Neural cell (in vitro differentiated cells): Measurements from ENCODE around the gene KCNJ10. TPM values are rescaled to one million over a fixed set of nuclear protein-coding genes. Genes with fewer than 3 reads are reported as not detected.
A peak's percentile ranks its signal among the peaks of the same experiment; 100 is the strongest.

Experiments used
- H2AFZ ChIP-seq: fragments of 200-600, 300-800 bp; sonication (generic), shearing (Covaris generic); 2 replicates; pipeline ENCODE4 v1.6.0; 2014; ENCODE audit warnings: low read depth, mild to moderate bottlenecking, antibody characterized with exemption, low read length, moderate library complexity
- H3F3A ChIP-seq: fragments of 200-600 bp; shearing (Covaris generic); 2 replicates; pipeline ENCODE4 v1.6.1; 2016; ENCODE audit warnings: mild to moderate bottlenecking, moderate library complexity, mixed read lengths, antibody characterized with exemption, low read length; ENCODE audit not compliant: insufficient read depth, poor library complexity, severe bottlenecking
- H3K27ac ChIP-seq: fragments of 200-600, 300-800 bp; sonication (generic), shearing (Covaris generic); 2 replicates; pipeline ENCODE4 v1.5.1; 2014; ENCODE audit warnings: mild to moderate bottlenecking, low read length, moderate library complexity
- H3K27me3 ChIP-seq: fragments of 300-800, 200-600 bp; sonication (generic), shearing (Covaris generic); 2 replicates; pipeline ENCODE4 v1.6.0; 2014; ENCODE audit warnings: mild to moderate bottlenecking, low read depth, low read length, moderate library complexity; ENCODE audit not compliant: insufficient read depth
- H3K36me3 ChIP-seq: fragments of 300-800, 200-600 bp; sonication (generic), shearing (Covaris generic); 2 replicates; pipeline ENCODE4 v1.5.1; 2014; ENCODE audit warnings: mild to moderate bottlenecking, antibody characterized with exemption, low read length, moderate library complexity; ENCODE audit not compliant: insufficient read depth
- H3K4me2 ChIP-seq: fragments of 300-800, 200-600 bp; sonication (generic), shearing (Covaris generic); 2 replicates; pipeline ENCODE4 v1.6.0; 2014; ENCODE audit warnings: mild to moderate bottlenecking, low read length
- H3K4me3 ChIP-seq: fragments of 300-800, 200-600 bp; sonication (generic), shearing (Covaris generic); 2 replicates; pipeline ENCODE4 v1.5.1; 2014; ENCODE audit warnings: mild to moderate bottlenecking, low read length, moderate library complexity
- H3K79me2 ChIP-seq: fragments of 200-600 bp; shearing (Covaris generic); replicated peaks from 2 replicates; pipeline ENCODE4 v1.6.0; 2014; ENCODE audit warnings: mild to moderate bottlenecking, low read length, moderate library complexity; ENCODE audit not compliant: insufficient read depth
- H3K9ac ChIP-seq: fragments of 300-800, 200-600 bp; sonication (generic), shearing (Covaris generic); 2 replicates; pipeline ENCODE4 v1.6.1; 2016; ENCODE audit warnings: mild to moderate bottlenecking, low read length, mixed read lengths
- H3K9me2 ChIP-seq: fragments of 200-600 bp; shearing (Covaris generic); 2 replicates; pipeline ENCODE4 v1.6.1; 2016; ENCODE audit warnings: mild to moderate bottlenecking, low read length, mixed read lengths; ENCODE audit not compliant: insufficient read depth
- H3K9me3 ChIP-seq: fragments of 200-600, 300-800 bp; sonication (generic), shearing (Covaris generic); 2 replicates; pipeline ENCODE4 v1.6.1; 2016; ENCODE audit warnings: mild to moderate bottlenecking, mixed run types, low read length, moderate library complexity, mixed read lengths
- H4K20me1 ChIP-seq: fragments of 200-600 bp; shearing (Covaris generic); 2 replicates; pipeline ENCODE4 v1.6.1; 2016; ENCODE audit warnings: mild to moderate bottlenecking, mixed run types; ENCODE audit not compliant: insufficient read depth
- CTCF ChIP-seq: fragments of 450-650 bp; IDR thresholded peaks from 2 replicates; pipeline ENCODE4 v1.5.1; 2014; ENCODE audit warnings: antibody characterized with exemption, mild to moderate bottlenecking, moderate library complexity; ENCODE audit not compliant: poor library complexity, severe bottlenecking
- EZH2 ChIP-seq: fragments of 200-600, 300-800 bp; shearing (Covaris generic), sonication (generic); IDR thresholded peaks from 2 replicates; pipeline ENCODE4 v1.6.1; 2014; ENCODE audit warnings: antibody characterized with exemption, low read length, borderline replicate concordance, mild to moderate bottlenecking; ENCODE audit not compliant: insufficient read depth, poor library complexity, severe bottlenecking
- RAD21 ChIP-seq: fragments of 450-650 bp; conservative IDR thresholded peaks from 2 replicates; pipeline ENCODE4 v1.6.1; 2014; ENCODE audit warnings: antibody characterized with exemption, mild to moderate bottlenecking, moderate library complexity
- REST ChIP-seq: IDR thresholded peaks from 2 replicates; pipeline ENCODE4 v1.6.1; 2012; ENCODE audit warnings: borderline replicate concordance
- SMC3 ChIP-seq: fragments of 450-650 bp; conservative IDR thresholded peaks from 2 replicates; pipeline ENCODE4 v1.6.1; 2014; ENCODE audit warnings: antibody characterized with exemption, mild to moderate bottlenecking, moderate library complexity; ENCODE audit not compliant: poor library complexity
- TAF1 ChIP-seq: IDR thresholded peaks from 2 replicates; pipeline ENCODE4 v1.6.1; 2012; ENCODE audit warnings: low read depth
- polyA plus RNA-seq: library from polyadenylated mRNA; depleted of rRNA; stranded (reverse); fragments of >200 nt; gene quantifications from 2 replicates; pipeline ENCODE4 v1.2.3, GENCODE V29; 2014

KCNJ10 gene
- polyA plus RNA-seq, 1 donor from 2014 or later: not detected

DNA sequence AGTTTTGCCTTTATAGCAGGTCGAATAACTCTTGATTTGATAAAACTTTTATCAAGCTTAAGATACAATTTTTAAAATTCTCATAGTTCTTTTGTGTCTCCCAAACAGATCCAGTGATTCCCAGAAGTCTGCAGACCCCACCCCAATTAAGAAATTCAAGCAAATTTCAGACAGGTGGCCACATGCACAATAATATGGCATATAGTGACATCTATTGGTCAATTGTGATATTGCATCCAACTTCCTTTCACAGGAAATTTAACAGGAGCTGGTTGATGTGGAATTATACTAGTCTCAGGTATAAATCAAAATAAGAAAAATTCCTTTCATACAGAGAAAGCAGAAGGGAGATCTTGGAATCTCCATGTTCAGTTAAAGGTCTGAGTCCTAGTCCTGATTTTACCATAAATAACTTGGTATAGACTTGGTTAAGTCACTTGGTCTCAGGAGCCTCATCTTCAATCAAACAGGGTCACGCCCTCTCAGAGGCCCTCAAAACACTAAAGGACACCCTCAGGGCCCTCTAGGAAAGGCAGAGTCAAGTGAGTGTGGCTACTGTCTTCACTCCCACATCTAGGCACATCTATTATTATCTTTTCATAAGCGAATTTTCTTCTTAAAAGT, 62.3 kb downstream of the KCNJ10 start:
- Histone ChIP-seq H3F3A (no peaks in the 10 kb centered on the region), H4K20me1 (no peaks in the 10 kb centered on the region), H3K27me3 (no peaks in the 10 kb centered on the region), H3K9me3 (no peaks in the 10 kb centered on the region), H3K4me3 (no peak overlapping the region), H3K27ac (no peak overlapping the region), H3K36me3 (no peaks in the 10 kb centered on the region), H2AFZ (no peak overlapping the region), H3K4me2 (no peak overlapping the region), H3K9me2 (no peaks in the 10 kb centered on the region), H3K79me2 (no peaks in the 10 kb centered on the region), H3K9ac (no peak overlapping the region)
- no peak for TF ChIP-seq REST
- TF ChIP-seq RAD21: peak; percentile 85
- TF ChIP-seq EZH2: no peak
- peak; percentile 87 for TF ChIP-seq CTCF
- peak; percentile 75 for TF ChIP-seq SMC3

- Histone ChIP-seq H3K4me2 (no peak overlapping the region), H3K79me2 (no peaks in the 10 kb centered on the region), H3K27me3 (no peaks in the 10 kb centered on the region), H3K9ac (no peak overlapping the region), H3K36me3 (no peaks in the 10 kb centered on the region), H3F3A (no peaks in the 10 kb centered on the region), H4K20me1 (no peaks in the 10 kb centered on the region), H3K27ac (no peak overlapping the region), H2AFZ (no peak overlapping the region), H3K9me3 (no peaks in the 10 kb centered on the region), H3K4me3 (no peak overlapping the region), H3K9me2 (no peaks in the 10 kb centered on the region)
- TF ChIP-seq SMC3: peak; percentile 81
- peak; percentile 78 for TF ChIP-seq CTCF
- peak; percentile 65 for TF ChIP-seq RAD21
- no peak for TF ChIP-seq TAF1
- TF ChIP-seq EZH2: no peak
Observed at GRCh38 chr1:160006312-160006940, 63.5 kb downstream of the KCNJ10 start.
